ENCODE results near the gene MIOX. TPM values are rescaled to one million over a fixed set of nuclear protein-coding genes. Genes with fewer than 3 reads are reported as not detected.

The MIOX gene
- total RNA-seq, 1 experiment from 2014 or later = 0.39 TPM

DNA sequence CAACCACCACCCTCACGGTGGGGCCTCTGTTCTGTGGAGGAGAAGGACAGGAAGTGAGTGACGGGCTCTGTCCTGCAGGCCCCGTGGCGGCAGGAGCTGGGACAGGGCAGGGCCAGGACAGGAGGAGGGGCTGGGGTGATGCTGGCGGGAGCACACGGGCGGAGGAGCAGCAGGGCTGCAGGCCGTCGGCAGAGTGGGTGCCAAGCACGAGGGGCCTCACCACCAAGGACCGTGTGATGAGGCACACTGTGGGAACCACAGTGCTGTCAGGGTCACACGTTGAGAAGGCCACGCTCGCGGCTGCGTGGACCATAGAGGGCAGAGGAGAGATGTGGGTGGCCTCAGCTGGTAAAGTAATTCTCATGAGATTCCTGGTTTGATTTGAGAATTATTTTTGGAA, 30.2 kb downstream of the MIOX start:
- no peak overlapping the region for H3K27ac ChIP-seq (ENCODE audit: low read depth, low read length)
- ATAC-seq = no peak
- H3K4me2 ChIP-seq (ENCODE audit: low read length) = no peak overlapping the region
- no peak overlapping the region for H3K4me3 ChIP-seq (replicated peaks in 1 of 2; ENCODE audit: low read depth in 1 of 2, low read length in 2 of 2)
- H3K9me2 ChIP-seq (ENCODE audit: insufficient read depth) = no peaks in the 10 kb centered on the region
- intact Hi-C loops (cut with micrococcal nuclease) = no loop called here
- H3K79me2 ChIP-seq (ENCODE audit: insufficient read depth, low read length) = peaks cover 56% of the 10 kb centered on the region
- CTCF ChIA-PET = no interaction called here
- H3K9ac ChIP-seq (ENCODE audit: low read length) = no peak overlapping the region
- no peaks in the 10 kb centered on the region for H4K20me1 ChIP-seq (ENCODE audit: insufficient read depth)
- H3K27me3 ChIP-seq (ENCODE audit: insufficient read depth, low read length) = no peaks in the 10 kb centered on the region
- RAD21 ChIA-PET (ENCODE audit: low non-redundant PET in 1 of 2, low total read pairs in 2 of 2, uncharacterized antibody in 2 of 2, unreplicated experiment in 2 of 2) = no interaction called here
- no peak overlapping the region for H2AFZ ChIP-seq (ENCODE audit: low read depth, low read length, poor library complexity, severe bottlenecking)
- H3K9me3 ChIP-seq (ENCODE audit: control insufficient read depth in 1 of 2, insufficient read depth in 1 of 2, low read depth in 1 of 2, low read length in 2 of 2) = no peaks in the 10 kb centered on the region
- TF ChIP-seq ZNF274 (IDR thresholded peaks at IDR 0.05; ENCODE audit: low read depth, low read length) (no peak), RAD21 (IDR thresholded peaks at IDR 0.05; ENCODE audit: low read depth) (no peak), EZH2phosphoT487 (IDR thresholded peaks at IDR 0.05; ENCODE audit: borderline replicate concordance) (no peak), YY1 (IDR thresholded peaks at IDR 0.05; ENCODE audit: extremely low read depth, insufficient replicate concordance, low read depth, low read length) (no peak), JUND (IDR thresholded peaks at IDR 0.05) (no peak), POLR2AphosphoS5 (IDR thresholded peaks at IDR 0.05; ENCODE audit: low read depth, low read length) (no peak), CBX3 (IDR thresholded peaks at IDR 0.05; ENCODE audit: low read depth) (no peak), CEBPB (IDR thresholded peaks at IDR 0.05; ENCODE audit: low read depth) (no peak), FOSL1 (IDR thresholded peaks at IDR 0.05; ENCODE audit: low read depth) (no peak), ELF1 (IDR thresholded peaks at IDR 0.05; ENCODE audit: borderline replicate concordance, low read depth) (no peak), SRF (IDR thresholded peaks at IDR 0.05; ENCODE audit: low read depth) (no peak)
- TF ChIP-seq, protein P1, sequence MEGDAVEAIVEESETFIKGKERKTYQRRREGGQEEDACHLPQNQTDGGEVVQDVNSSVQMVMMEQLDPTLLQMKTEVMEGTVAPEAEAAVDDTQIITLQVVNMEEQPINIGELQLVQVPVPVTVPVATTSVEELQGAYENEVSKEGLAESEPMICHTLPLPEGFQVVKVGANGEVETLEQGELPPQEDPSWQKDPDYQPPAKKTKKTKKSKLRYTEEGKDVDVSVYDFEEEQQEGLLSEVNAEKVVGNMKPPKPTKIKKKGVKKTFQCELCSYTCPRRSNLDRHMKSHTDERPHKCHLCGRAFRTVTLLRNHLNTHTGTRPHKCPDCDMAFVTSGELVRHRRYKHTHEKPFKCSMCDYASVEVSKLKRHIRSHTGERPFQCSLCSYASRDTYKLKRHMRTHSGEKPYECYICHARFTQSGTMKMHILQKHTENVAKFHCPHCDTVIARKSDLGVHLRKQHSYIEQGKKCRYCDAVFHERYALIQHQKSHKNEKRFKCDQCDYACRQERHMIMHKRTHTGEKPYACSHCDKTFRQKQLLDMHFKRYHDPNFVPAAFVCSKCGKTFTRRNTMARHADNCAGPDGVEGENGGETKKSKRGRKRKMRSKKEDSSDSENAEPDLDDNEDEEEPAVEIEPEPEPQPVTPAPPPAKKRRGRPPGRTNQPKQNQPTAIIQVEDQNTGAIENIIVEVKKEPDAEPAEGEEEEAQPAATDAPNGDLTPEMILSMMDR (IDR thresholded peaks at IDR 0.05 in 2 of 3, conservative IDR thresholded peaks at IDR 0.05 in 1 of 3; ENCODE audit: borderline replicate concordance in 1 of 3, insufficient read depth in 1 of 3, low read depth in 2 of 3, low read length in 2 of 3) = no peak
- TF ChIP-seq, protein P2, sequence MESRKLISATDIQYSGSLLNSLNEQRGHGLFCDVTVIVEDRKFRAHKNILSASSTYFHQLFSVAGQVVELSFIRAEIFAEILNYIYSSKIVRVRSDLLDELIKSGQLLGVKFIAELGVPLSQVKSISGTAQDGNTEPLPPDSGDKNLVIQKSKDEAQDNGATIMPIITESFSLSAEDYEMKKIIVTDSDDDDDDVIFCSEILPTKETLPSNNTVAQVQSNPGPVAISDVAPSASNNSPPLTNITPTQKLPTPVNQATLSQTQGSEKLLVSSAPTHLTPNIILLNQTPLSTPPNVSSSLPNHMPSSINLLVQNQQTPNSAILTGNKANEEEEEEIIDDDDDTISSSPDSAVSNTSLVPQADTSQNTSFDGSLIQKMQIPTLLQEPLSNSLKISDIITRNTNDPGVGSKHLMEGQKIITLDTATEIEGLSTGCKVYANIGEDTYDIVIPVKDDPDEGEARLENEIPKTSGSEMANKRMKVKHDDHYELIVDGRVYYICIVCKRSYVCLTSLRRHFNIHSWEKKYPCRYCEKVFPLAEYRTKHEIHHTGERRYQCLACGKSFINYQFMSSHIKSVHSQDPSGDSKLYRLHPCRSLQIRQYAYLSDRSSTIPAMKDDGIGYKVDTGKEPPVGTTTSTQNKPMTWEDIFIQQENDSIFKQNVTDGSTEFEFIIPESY (IDR thresholded peaks at IDR 0.05; ENCODE audit: extremely low read depth, insufficient replicate concordance, low read length) = no peak
- no TSS peak for BruUV-seq (replicated peaks)
- POLR2A ChIA-PET = no interaction called here
- H3K4me1 ChIP-seq (ENCODE audit: control insufficient read depth in 1 of 2, insufficient read depth in 2 of 2, low read length in 2 of 2) = no peaks in the 10 kb centered on the region
- DNase-seq (ENCODE audit: low read depth, low spot score) = no peak
- H3K36me3 ChIP-seq (ENCODE audit: control insufficient read depth in 1 of 2, insufficient read depth in 2 of 2, low read length in 2 of 2) = peaks cover 7 to 26% of the 10 kb centered on the region in 2 experiments; a peak in 2 of 4 replicates
